ENCODE measurements around the gene TEF. TPM values are rescaled to one million over a fixed set of nuclear protein-coding genes. Genes with fewer than 3 reads are reported as not detected.

Gene TEF
- polyA plus RNA-seq, 1 of the 3 experiments (the other 2 are of a cell fraction): 3.6 TPM

DNA sequence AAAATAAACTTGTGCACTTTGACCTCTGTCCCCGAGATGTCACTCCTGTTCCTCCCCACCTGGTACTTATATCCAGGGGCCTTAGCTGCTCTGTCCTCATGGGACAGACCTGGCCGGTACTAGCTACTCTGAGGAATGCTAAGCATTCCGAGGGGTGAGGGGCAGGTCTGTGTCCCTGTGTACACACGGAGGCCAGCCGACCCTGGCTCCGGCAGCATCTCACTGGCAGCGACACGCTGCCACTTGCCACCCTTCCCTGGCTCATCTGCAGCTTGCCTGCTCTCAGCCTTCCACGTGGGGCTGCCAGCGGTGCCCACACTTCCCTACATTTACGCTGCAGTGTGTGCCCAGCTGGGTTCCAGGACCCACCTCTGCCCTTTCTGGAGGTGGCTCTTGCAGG, 21.6 kb upstream of the TEF start:
- Histone ChIP-seq H3K36me3 (replicated peaks in 1 of 2; ENCODE audit: control insufficient read depth in 1 of 2, insufficient read depth in 2 of 2, low read length in 1 of 2) (peaks cover 0 to 7% of the 10 kb centered on the region in 2 experiments), H3K79me2 (ENCODE audit: insufficient read depth) (no peaks in the 10 kb centered on the region), H3K27ac (ENCODE audit: low read depth in 2 of 2, low read length in 1 of 2) (no peak overlapping the region), H3K9me2 (no peaks in the 10 kb centered on the region), H3K9me3 (no peaks in the 10 kb centered on the region), H2AFZ (ENCODE audit: low read depth) (no peak overlapping the region), H3K4me3 (ENCODE audit: low read depth in 2 of 2, low read length in 1 of 2) (no peak overlapping the region), H3K27me3 (ENCODE audit: insufficient read depth) (no peaks in the 10 kb centered on the region), H3F3A (replicated peaks; ENCODE audit: insufficient read depth) (no peaks in the 10 kb centered on the region), H3K4me1 (ENCODE audit: control insufficient read depth in 1 of 2, insufficient read depth in 2 of 2, low read depth in 1 of 2, low read length in 1 of 2) (no peaks in the 10 kb centered on the region), H4K20me1 (ENCODE audit: insufficient read depth) (no peaks in the 10 kb centered on the region), H3K9ac (no peak overlapping the region), H3K4me2 (no peak overlapping the region)
- DNase-seq: no peak
- ChIA-PET POLR2A (no interaction called here), CTCF (no interaction called here)
- TF ChIP-seq SMC3 (IDR thresholded peaks at IDR 0.05; ENCODE audit: low read depth, low read length) (no peak), RCOR1 (IDR thresholded peaks at IDR 0.05; ENCODE audit: low read length) (no peak), GATA2 (CRISPR knock-in tag; IDR thresholded peaks at IDR 0.05) (no peak), FOXJ3 (CRISPR knock-in tag; IDR thresholded peaks at IDR 0.05) (no peak), POLR2AphosphoS5 (IDR thresholded peaks at IDR 0.05; ENCODE audit: low read depth, low read length) (no peak), MXI1 (IDR thresholded peaks at IDR 0.05; ENCODE audit: low read depth, low read length) (no peak), PBX3 (IDR thresholded peaks at IDR 0.05) (no peak), MEF2A (IDR thresholded peaks at IDR 0.05; ENCODE audit: borderline replicate concordance, low read depth) (no peak), GABPA (IDR thresholded peaks at IDR 0.05; ENCODE audit: low read depth) (no peak), IRF3 (IDR thresholded peaks at IDR 0.05; ENCODE audit: low read depth, low read length) (no peak)
- TF ChIP-seq, protein P1, sequence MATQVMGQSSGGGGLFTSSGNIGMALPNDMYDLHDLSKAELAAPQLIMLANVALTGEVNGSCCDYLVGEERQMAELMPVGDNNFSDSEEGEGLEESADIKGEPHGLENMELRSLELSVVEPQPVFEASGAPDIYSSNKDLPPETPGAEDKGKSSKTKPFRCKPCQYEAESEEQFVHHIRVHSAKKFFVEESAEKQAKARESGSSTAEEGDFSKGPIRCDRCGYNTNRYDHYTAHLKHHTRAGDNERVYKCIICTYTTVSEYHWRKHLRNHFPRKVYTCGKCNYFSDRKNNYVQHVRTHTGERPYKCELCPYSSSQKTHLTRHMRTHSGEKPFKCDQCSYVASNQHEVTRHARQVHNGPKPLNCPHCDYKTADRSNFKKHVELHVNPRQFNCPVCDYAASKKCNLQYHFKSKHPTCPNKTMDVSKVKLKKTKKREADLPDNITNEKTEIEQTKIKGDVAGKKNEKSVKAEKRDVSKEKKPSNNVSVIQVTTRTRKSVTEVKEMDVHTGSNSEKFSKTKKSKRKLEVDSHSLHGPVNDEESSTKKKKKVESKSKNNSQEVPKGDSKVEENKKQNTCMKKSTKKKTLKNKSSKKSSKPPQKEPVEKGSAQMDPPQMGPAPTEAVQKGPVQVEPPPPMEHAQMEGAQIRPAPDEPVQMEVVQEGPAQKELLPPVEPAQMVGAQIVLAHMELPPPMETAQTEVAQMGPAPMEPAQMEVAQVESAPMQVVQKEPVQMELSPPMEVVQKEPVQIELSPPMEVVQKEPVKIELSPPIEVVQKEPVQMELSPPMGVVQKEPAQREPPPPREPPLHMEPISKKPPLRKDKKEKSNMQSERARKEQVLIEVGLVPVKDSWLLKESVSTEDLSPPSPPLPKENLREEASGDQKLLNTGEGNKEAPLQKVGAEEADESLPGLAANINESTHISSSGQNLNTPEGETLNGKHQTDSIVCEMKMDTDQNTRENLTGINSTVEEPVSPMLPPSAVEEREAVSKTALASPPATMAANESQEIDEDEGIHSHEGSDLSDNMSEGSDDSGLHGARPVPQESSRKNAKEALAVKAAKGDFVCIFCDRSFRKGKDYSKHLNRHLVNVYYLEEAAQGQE (IDR thresholded peaks at IDR 0.05; ENCODE audit: low read depth, low read length): no peak
- 94% methylated on average over 6 of the region's 11 CpGs for WGBS (ENCODE audit: low lambda C conversion rate)

DNA sequence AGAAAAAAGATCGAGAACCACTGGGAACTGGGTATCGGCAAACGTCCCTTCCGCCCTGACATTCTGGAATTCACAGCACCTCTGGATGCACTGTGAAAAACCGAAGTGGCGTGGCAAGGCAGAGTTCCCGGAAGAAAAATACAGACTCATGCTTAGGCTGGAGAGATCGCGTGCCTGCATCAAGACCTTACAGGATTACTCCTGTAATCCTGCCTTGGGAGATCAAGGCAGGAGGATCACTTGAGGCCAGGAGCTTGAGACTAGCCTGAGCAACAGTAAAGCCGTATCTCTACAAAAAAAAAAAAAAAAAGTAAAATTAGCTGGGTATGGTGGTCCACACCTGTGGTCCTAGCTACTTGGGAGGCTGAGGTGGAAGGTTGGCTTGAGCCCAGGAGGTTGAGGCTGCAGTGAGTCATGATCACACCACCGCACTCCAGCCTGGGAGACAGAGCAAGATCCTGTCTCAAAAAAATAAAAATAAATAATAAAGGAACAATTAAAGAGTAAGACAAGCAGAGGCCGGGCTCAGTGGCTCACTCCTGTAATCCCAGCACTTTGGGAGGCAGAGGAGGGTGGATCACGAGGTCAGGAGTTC, 19.9 kb upstream of the TEF start:
- no peak for DNase-seq
- H3K4me2 ChIP-seq: no peak overlapping the region
- H3F3A ChIP-seq (replicated peaks; ENCODE audit: insufficient read depth): no peaks in the 10 kb centered on the region
- no peaks in the 10 kb centered on the region for H3K79me2 ChIP-seq (ENCODE audit: insufficient read depth)
- no peaks in the 10 kb centered on the region for H3K27me3 ChIP-seq (ENCODE audit: insufficient read depth)
- H3K27ac ChIP-seq (ENCODE audit: low read depth in 2 of 2, low read length in 1 of 2): no peak overlapping the region
- H4K20me1 ChIP-seq (ENCODE audit: insufficient read depth): no peaks in the 10 kb centered on the region
- no peaks in the 10 kb centered on the region for H3K9me3 ChIP-seq
- H2AFZ ChIP-seq (ENCODE audit: low read depth): no peak overlapping the region
- CTCF ChIA-PET: interaction anchor here (0.8 to 1.5 kb wide), 2 partner anchors 156 kb away, joined by 4 read pairs; no protein-coding TSS in a partner anchor
- H3K9ac ChIP-seq: no peak overlapping the region
- no peaks in the 10 kb centered on the region for H3K9me2 ChIP-seq
- H3K4me1 ChIP-seq (ENCODE audit: control insufficient read depth in 1 of 2, insufficient read depth in 2 of 2, low read depth in 1 of 2, low read length in 1 of 2): peaks cover 0 to 7% of the 10 kb centered on the region in 2 experiments; a peak in 1 of 4 replicates
- no peak overlapping the region for H3K4me3 ChIP-seq (ENCODE audit: low read depth in 2 of 2, low read length in 1 of 2)
- no peaks in the 10 kb centered on the region for H3K36me3 ChIP-seq (replicated peaks in 1 of 2; ENCODE audit: control insufficient read depth in 1 of 2, insufficient read depth in 2 of 2, low read length in 1 of 2)
- WGBS (ENCODE audit: low lambda C conversion rate): 89% methylated on average over 6 of the region's 13 CpGs
- POLR2A ChIA-PET: no interaction called here
- no peak for TF ChIP-seq USF2 (IDR thresholded peaks at IDR 0.05; ENCODE audit: borderline replicate concordance, low read depth, low read length)
- no peak for TF ChIP-seq SMC3 (IDR thresholded peaks at IDR 0.05; ENCODE audit: low read depth, low read length)
- TF ChIP-seq TAF1 (IDR thresholded peaks at IDR 0.05; ENCODE audit: borderline replicate concordance, low read depth, low read length): no peak
- TF ChIP-seq, protein P1 (IDR thresholded peaks at IDR 0.05; ENCODE audit: low read depth, low read length): no peak
- no peak for TF ChIP-seq RCOR1 (IDR thresholded peaks at IDR 0.05; ENCODE audit: low read length)
- TF ChIP-seq, protein P2, sequence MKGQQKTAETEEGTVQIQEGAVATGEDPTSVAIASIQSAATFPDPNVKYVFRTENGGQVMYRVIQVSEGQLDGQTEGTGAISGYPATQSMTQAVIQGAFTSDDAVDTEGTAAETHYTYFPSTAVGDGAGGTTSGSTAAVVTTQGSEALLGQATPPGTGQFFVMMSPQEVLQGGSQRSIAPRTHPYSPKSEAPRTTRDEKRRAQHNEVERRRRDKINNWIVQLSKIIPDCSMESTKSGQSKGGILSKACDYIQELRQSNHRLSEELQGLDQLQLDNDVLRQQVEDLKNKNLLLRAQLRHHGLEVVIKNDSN (IDR thresholded peaks at IDR 0.05; ENCODE audit: borderline replicate concordance, low read depth): no peak
- no peak for TF ChIP-seq GATA2 (CRISPR knock-in tag; IDR thresholded peaks at IDR 0.05)
- no peak for TF ChIP-seq MXI1 (IDR thresholded peaks at IDR 0.05; ENCODE audit: low read depth, low read length)

Measured in SK-N-SH (cell line).